SU-DHL-6 (cell line): Measurements from ENCODE around the gene EML3.

Experiments
- H2AFZ ChIP-seq: fragments of 200-600 bp; sonication (generic); 2 replicates; pipeline ENCODE4 v1.6.1; 2014; ENCODE audit warnings: low read depth, mild to moderate bottlenecking, moderate library complexity, mixed read lengths, antibody characterized with exemption, low read length; ENCODE audit not compliant: severe bottlenecking
- H3F3A ChIP-seq: fragments of 200-600 bp; shearing (Covaris generic); 2 replicates; pipeline ENCODE4 v1.6.0; 2016; ENCODE audit warnings: antibody characterized with exemption, mild to moderate bottlenecking; ENCODE audit not compliant: insufficient read depth
- H3K27ac ChIP-seq: fragments of 200-600 bp; sonication (generic); 2 replicates; pipeline ENCODE4 v1.5.1; 2016; ENCODE audit warnings: low read depth, mild to moderate bottlenecking, low read length, moderate library complexity, mixed read lengths
- H3K27me3 ChIP-seq: fragments of 200-600 bp; sonication (generic), shearing (Covaris generic); 2 replicates; pipeline ENCODE4 v1.6.0; 2014; ENCODE audit warnings: mild to moderate bottlenecking, low read length
- H3K36me3 ChIP-seq: fragments of 200-600 bp; sonication (generic); 2 replicates; pipeline ENCODE4 v1.6.1; 2014; ENCODE audit warnings: mild to moderate bottlenecking, low read length, mixed read lengths
- H3K4me2 ChIP-seq: fragments of 300-600, 200-600 bp; shearing (Covaris generic), sonication (generic); 2 replicates; pipeline ENCODE4 v1.6.0; 2014; ENCODE audit warnings: low read length, low read depth, mild to moderate bottlenecking; ENCODE audit not compliant: poor library complexity, severe bottlenecking
- H3K4me3 ChIP-seq: fragments of 200-600 bp; sonication (generic); 2 replicates; pipeline ENCODE4 v1.5.1; 2014; ENCODE audit warnings: antibody characterized with exemption, low read length, mild to moderate bottlenecking, mixed read lengths; ENCODE audit not compliant: insufficient read depth, poor library complexity, severe bottlenecking
- H3K79me2 ChIP-seq: fragments of 200-600 bp; sonication (generic); 2 replicates; pipeline ENCODE4 v1.6.1; 2014; ENCODE audit warnings: mild to moderate bottlenecking, low read length, moderate library complexity; ENCODE audit not compliant: insufficient read depth
- H3K9ac ChIP-seq: fragments of 200-600 bp; sonication (generic); 2 replicates; pipeline ENCODE4 v1.7.0; 2014; ENCODE audit warnings: mild to moderate bottlenecking, low read length
- H3K9me2 ChIP-seq: fragments of 200-600 bp; sonication (generic); replicated peaks from 2 replicates; pipeline ENCODE4 v1.6.1; 2014; ENCODE audit warnings: low read length; ENCODE audit not compliant: insufficient read depth
- H3K9me3 ChIP-seq: fragments of 200-600 bp; sonication (generic); 2 replicates; pipeline ENCODE4 v1.6.1; 2014; ENCODE audit warnings: low read length, mixed read lengths; ENCODE audit not compliant: insufficient read depth
- H4K20me1 ChIP-seq: fragments of 200-600 bp; sonication (generic); 2 replicates; pipeline ENCODE4 v1.6.1; 2014; ENCODE audit warnings: low read depth, mild to moderate bottlenecking, antibody characterized with exemption, low read length, moderate library complexity, mixed read lengths
- CTCF ChIP-seq: fragments of 200-600 bp; sonication (generic); IDR thresholded peaks from one replicate; pipeline ENCODE4 v1.5.1; 2017; ENCODE audit warnings: antibody characterized with exemption, mild to moderate bottlenecking, low read length, moderate library complexity; ENCODE audit not compliant: insufficient read depth, poor library complexity, severe bottlenecking
- EZH2phosphoT487 ChIP-seq: fragments of 200-600 bp; sonication (generic), shearing (Covaris generic); conservative IDR thresholded peaks from 2 replicates; pipeline ENCODE4 v1.6.1; 2018; ENCODE audit warnings: mild to moderate bottlenecking, antibody characterized with exemption, low read length, moderate library complexity, mixed read lengths

The EML3 gene

DNA sequence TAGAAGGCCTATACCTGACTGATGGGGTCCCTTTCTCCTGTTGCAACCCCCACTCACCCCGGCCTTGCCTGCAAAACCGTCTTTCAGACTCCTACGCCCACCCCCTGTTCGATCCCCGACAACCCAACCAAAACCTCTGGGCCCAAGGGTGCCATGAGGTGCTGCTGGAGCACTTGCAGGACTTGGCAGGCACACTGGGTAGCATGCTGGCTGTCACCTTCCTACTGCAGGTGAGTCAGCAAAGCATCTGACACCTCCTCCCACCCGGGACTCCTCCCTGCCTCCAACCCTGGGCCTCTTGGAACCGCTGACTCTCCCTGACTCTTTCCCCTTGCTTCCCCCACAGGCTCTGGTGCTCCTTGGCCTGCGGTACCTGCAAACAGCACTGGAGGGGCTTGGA lies 1.7 kb upstream of the EML3 start:
- no peaks in the 10 kb centered on the region for H4K20me1 ChIP-seq
- no peak for TF ChIP-seq EZH2phosphoT487
- no peak for TF ChIP-seq CTCF
- H3K4me3 ChIP-seq = no peak overlapping the region
- H3K4me2 ChIP-seq = no peak overlapping the region
- no peak overlapping the region for H3K9ac ChIP-seq
- no peaks in the 10 kb centered on the region for H3K9me3 ChIP-seq
- H3K79me2 ChIP-seq = peaks cover 15% of the 10 kb centered on the region; the same call in 1 of the 2 replicates
- peaks cover 14% of the 10 kb centered on the region for H3F3A ChIP-seq
- H3K27me3 ChIP-seq = no peaks in the 10 kb centered on the region
- H3K27ac ChIP-seq = no peak overlapping the region
- H3K36me3 ChIP-seq = no peaks in the 10 kb centered on the region
- H2AFZ ChIP-seq = no peak overlapping the region
- no peaks in the 10 kb centered on the region for H3K9me2 ChIP-seq

- TF ChIP-seq CTCF = no peak
- TF ChIP-seq EZH2phosphoT487 = no peak
- peaks cover 14% of the 10 kb centered on the region for H3F3A ChIP-seq
- H3K4me2 ChIP-seq = no peak overlapping the region
- no peaks in the 10 kb centered on the region for H3K27me3 ChIP-seq
- H3K36me3 ChIP-seq = no peaks in the 10 kb centered on the region
- no peaks in the 10 kb centered on the region for H3K9me3 ChIP-seq
- H4K20me1 ChIP-seq = no peaks in the 10 kb centered on the region
- H3K9me2 ChIP-seq = no peaks in the 10 kb centered on the region
- H3K4me3 ChIP-seq = no peak overlapping the region
- H3K9ac ChIP-seq = no peak overlapping the region
- no peak overlapping the region for H2AFZ ChIP-seq
- peak overlapping the region; percentile 88 for H3K27ac ChIP-seq
- H3K79me2 ChIP-seq = peaks cover 12% of the 10 kb centered on the region; the same call in 1 of the 2 replicates
Measured at GRCh38 chr11:62613291-62613778, 760 bp upstream of the EML3 start.

DNA sequence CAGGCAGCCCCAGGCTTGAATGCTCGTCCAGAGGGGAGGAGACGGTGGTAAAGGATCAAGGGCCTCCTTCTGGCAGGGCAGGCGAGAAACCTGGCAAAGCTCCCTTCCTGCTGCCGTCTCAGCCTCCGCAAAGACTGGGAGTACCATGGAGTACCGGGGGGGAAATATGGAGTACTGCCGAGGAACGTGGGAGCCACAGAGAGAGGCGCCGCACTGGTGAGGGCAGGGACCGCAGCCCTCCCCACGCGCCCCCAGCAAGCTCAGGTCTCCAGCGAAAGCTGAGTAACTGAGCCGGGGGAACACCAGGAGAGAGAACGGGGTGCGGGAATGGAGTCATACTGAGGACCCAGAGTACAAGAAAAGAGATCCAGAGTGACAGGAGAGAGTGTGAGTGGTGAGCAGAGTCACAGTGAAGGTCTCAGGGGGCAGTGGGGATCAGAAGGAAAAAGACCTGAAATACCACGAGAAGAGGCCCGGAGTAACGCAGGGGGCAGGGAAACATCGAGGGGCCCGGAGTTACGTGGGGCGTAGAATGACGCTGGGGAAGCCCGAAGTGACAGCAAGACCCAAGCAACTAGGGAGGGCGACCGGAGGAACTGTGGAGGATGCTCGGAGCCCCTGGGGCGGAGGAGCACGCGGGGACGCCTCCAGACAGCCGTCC lies 740 bp downstream of the EML3 start:
- Histone ChIP-seq H3K27me3 (no peaks in the 10 kb centered on the region), H3K27ac (peak overlapping the region; percentile 88), H3K9me2 (no peaks in the 10 kb centered on the region), H2AFZ (peak overlapping the region; percentile 58), H3K4me3 (peak overlapping the region; percentile 81), H3K4me2 (peak overlapping the region; percentile 90), H3K79me2 (peaks cover 12% of the 10 kb centered on the region; the same call in 1 of the 2 replicates), H4K20me1 (no peaks in the 10 kb centered on the region), H3F3A (peaks cover 14% of the 10 kb centered on the region), H3K9me3 (no peaks in the 10 kb centered on the region), H3K9ac (peak overlapping the region; percentile 97), H3K36me3 (no peaks in the 10 kb centered on the region)
- TF ChIP-seq EZH2phosphoT487 (no peak), CTCF (no peak)
